ENCODE results near the gene MCUB. TPM values are rescaled to one million over a fixed set of nuclear protein-coding genes. Genes with fewer than 3 reads are reported as not detected.

The MCUB gene
- polyA plus RNA-seq, 1 donor from 2014 or later: 3.9 TPM

GRCh38 chr4:109648266-109648996 is 88.4 kb downstream of the MCUB start:
- H3K9me3 ChIP-seq (ENCODE audit: low read length): no peaks in the 10 kb centered on the region
- no peak overlapping the region for H3K27ac ChIP-seq (ENCODE audit: low read length)
- H3K9me2 ChIP-seq (ENCODE audit: insufficient read depth, low read length): no peaks in the 10 kb centered on the region
- no peaks in the 10 kb centered on the region for H4K20me1 ChIP-seq (ENCODE audit: insufficient read depth)
- no peak overlapping the region for H3K4me2 ChIP-seq (ENCODE audit: low read length)
- no peak overlapping the region for H2AFZ ChIP-seq (ENCODE audit: low read depth, low read length)
- H3K4me3 ChIP-seq (ENCODE audit: low read length): no peak overlapping the region
- TF ChIP-seq TAF1 (IDR thresholded peaks at IDR 0.05; ENCODE audit: low read depth): no peak
- no peak for TF ChIP-seq CTCF (IDR thresholded peaks at IDR 0.05; ENCODE audit: poor library complexity, severe bottlenecking)
- TF ChIP-seq REST (IDR thresholded peaks at IDR 0.05; ENCODE audit: borderline replicate concordance): no peak
- no peak for TF ChIP-seq RAD21 (conservative IDR thresholded peaks at IDR 0.05)
- no peak for TF ChIP-seq EP300 (conservative IDR thresholded peaks at IDR 0.05; ENCODE audit: poor library complexity, severe bottlenecking)
- TF ChIP-seq POLR2AphosphoS5 (IDR thresholded peaks at IDR 0.05): no peak
- no peak for TF ChIP-seq MXI1 (conservative IDR thresholded peaks at IDR 0.05; ENCODE audit: poor library complexity, severe bottlenecking)
- no peak for TF ChIP-seq EZH2 (IDR thresholded peaks at IDR 0.05; ENCODE audit: borderline replicate concordance, insufficient read depth, low read length, poor library complexity, severe bottlenecking)
- TF ChIP-seq SMC3 (conservative IDR thresholded peaks at IDR 0.05; ENCODE audit: poor library complexity): no peak
- no peaks in the 10 kb centered on the region for H3K36me3 ChIP-seq (ENCODE audit: insufficient read depth, low read length)
- no peaks in the 10 kb centered on the region for H3F3A ChIP-seq (ENCODE audit: insufficient read depth, low read length, poor library complexity, severe bottlenecking)
- no peaks in the 10 kb centered on the region for H3K27me3 ChIP-seq (ENCODE audit: insufficient read depth, low read depth, low read length)
- no peak overlapping the region for H3K9ac ChIP-seq (ENCODE audit: low read length)
- no peaks in the 10 kb centered on the region for H3K79me2 ChIP-seq (replicated peaks; ENCODE audit: insufficient read depth, low read length)

GRCh38 chr4:109648997-109649575 is 89.0 kb downstream of the MCUB start:
- H3F3A ChIP-seq (ENCODE audit: insufficient read depth, low read length, poor library complexity, severe bottlenecking): no peaks in the 10 kb centered on the region
- H3K9me2 ChIP-seq (ENCODE audit: insufficient read depth, low read length): no peaks in the 10 kb centered on the region
- no peak overlapping the region for H2AFZ ChIP-seq (ENCODE audit: low read depth, low read length)
- no peaks in the 10 kb centered on the region for H3K36me3 ChIP-seq (ENCODE audit: insufficient read depth, low read length)
- no peaks in the 10 kb centered on the region for H3K27me3 ChIP-seq (ENCODE audit: insufficient read depth, low read depth, low read length)
- H3K4me2 ChIP-seq (ENCODE audit: low read length): no peak overlapping the region
- no peaks in the 10 kb centered on the region for H4K20me1 ChIP-seq (ENCODE audit: insufficient read depth)
- no peaks in the 10 kb centered on the region for H3K9me3 ChIP-seq (ENCODE audit: low read length)
- no peak overlapping the region for H3K4me3 ChIP-seq (ENCODE audit: low read length)
- H3K27ac ChIP-seq (ENCODE audit: low read length): no peak overlapping the region
- H3K79me2 ChIP-seq (replicated peaks; ENCODE audit: insufficient read depth, low read length): no peaks in the 10 kb centered on the region
- TF ChIP-seq SMC3 (conservative IDR thresholded peaks at IDR 0.05; ENCODE audit: poor library complexity): no peak
- TF ChIP-seq POLR2AphosphoS5 (IDR thresholded peaks at IDR 0.05): no peak
- no peak for TF ChIP-seq TAF1 (IDR thresholded peaks at IDR 0.05; ENCODE audit: low read depth)
- no peak for TF ChIP-seq EP300 (conservative IDR thresholded peaks at IDR 0.05; ENCODE audit: poor library complexity, severe bottlenecking)
- H3K9ac ChIP-seq (ENCODE audit: low read length): no peak overlapping the region

Measured in neural cell (in vitro differentiated cells).